ENCODE data around the gene SETX.

DNA sequence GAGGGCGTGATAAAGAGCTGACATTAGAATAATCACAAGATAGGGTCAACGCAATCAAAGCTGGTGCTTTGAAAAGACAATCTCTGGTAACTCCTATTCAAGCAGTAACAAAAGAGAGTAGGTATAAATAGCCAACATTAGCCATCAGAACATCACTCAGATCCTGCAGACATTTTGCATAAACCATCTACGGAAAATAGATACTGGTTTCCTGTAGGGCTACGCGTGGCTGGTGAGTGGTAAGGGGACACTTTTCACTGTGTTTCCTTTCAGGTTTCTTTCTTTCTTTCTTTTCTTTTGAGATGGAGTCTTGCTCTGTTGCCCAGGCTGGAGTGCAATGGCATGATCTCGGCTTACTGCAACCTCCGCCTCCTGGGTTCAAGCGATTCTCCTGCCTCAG, 29.6 kb upstream of the SETX start:
- TF ChIP-seq, protein P1, sequence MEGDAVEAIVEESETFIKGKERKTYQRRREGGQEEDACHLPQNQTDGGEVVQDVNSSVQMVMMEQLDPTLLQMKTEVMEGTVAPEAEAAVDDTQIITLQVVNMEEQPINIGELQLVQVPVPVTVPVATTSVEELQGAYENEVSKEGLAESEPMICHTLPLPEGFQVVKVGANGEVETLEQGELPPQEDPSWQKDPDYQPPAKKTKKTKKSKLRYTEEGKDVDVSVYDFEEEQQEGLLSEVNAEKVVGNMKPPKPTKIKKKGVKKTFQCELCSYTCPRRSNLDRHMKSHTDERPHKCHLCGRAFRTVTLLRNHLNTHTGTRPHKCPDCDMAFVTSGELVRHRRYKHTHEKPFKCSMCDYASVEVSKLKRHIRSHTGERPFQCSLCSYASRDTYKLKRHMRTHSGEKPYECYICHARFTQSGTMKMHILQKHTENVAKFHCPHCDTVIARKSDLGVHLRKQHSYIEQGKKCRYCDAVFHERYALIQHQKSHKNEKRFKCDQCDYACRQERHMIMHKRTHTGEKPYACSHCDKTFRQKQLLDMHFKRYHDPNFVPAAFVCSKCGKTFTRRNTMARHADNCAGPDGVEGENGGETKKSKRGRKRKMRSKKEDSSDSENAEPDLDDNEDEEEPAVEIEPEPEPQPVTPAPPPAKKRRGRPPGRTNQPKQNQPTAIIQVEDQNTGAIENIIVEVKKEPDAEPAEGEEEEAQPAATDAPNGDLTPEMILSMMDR (IDR thresholded peaks at IDR 0.05), result no peak
- no peak for TF ChIP-seq POLR2A (IDR thresholded peaks at IDR 0.05)
